H1 (cell line): Measurements from ENCODE around the gene STAT4. TPM values are rescaled to one million over a fixed set of nuclear protein-coding genes. Genes with fewer than 3 reads are reported as not detected.

Experiments used
- EZH2 ChIP-seq: fragments of 200-600 bp; sonication (generic); IDR thresholded peaks from 2 replicates; pipeline ENCODE4 v1.7.1; 2012; ENCODE audit warnings: low read depth, mild to moderate bottlenecking, moderate library complexity, low read length, inconsistent platforms; ENCODE audit not compliant: severe bottlenecking
- GABPA ChIP-seq: IDR thresholded peaks from 2 replicates; pipeline ENCODE4 v1.6.1; 2011; ENCODE audit warnings: mild to moderate bottlenecking, low read length, moderate library complexity, borderline replicate concordance; ENCODE audit not compliant: insufficient read depth
- polyA plus RNA-seq, 7 experiments: library from polyadenylated mRNA; depleted of rRNA in 3 of 7; stranded (reverse) in 5 of 7; unstranded in 2 of 7; fragments of >200 nt in 5 of 7; fragments of 200-250 nt in 2 of 7; gene quantifications; 1 replicate in 5 of 7; 2 replicates in 1 of 7; 4 replicates in 1 of 7; pipeline versions ENCODE4 v1.2.1 to v1.2.3, GENCODE V29; 2011 to 2013; ENCODE audit warnings: missing spikeins in 2 of 7, mixed read lengths in 2 of 7
- total RNA-seq: library from RNA; stranded (reverse); fragmentation: NEBNext Ultra II Directional; extraction: Animal tissue kit (Norgen Biotek cat#: 25700); gene quantifications from 2 replicates; pipeline ENCODE4 v1.2.1, GENCODE V29; 2021

The STAT4 gene
- total and polyA plus RNA-seq, 2 of the 8 experiments (the other 6 are each of a cell fraction or from before 2014, with no cell fraction given) = 0.36 to 0.63 TPM

GRCh38 chr2:191029280-191029950 is 121.4 kb downstream of the STAT4 start (continued):
- no peak for TF ChIP-seq EZH2
- no peak for TF ChIP-seq GABPA
